K562 (cell line): ENCODE data around the gene EMD. TPM values are rescaled to one million over a fixed set of nuclear protein-coding genes. Genes with fewer than 3 reads are reported as not detected.
A peak's percentile ranks its signal among the peaks of the same experiment; 100 is the strongest.

Experiments
- FIP1L1 ChIP-seq: fragments of 200-400 bp; formaldehyde crosslinking; IDR thresholded peaks from 2 replicates; pipeline ENCODE4 v1.6.1; 2018; ENCODE audit warnings: mild to moderate bottlenecking, low read depth, low read length; ENCODE audit not compliant: poor library complexity, severe bottlenecking
- GTF2E2 ChIP-seq: fragments of 200-800 bp; sonication (Bioruptor generic); IDR thresholded peaks from 2 replicates; pipeline ENCODE4 v1.6.1; 2016; ENCODE audit warnings: missing genetic modification characterization, missing compliant biosample characterization
- NCOR1 ChIP-seq: fragments of 450-650 bp; IDR thresholded peaks from 2 replicates; pipeline ENCODE4 v1.6.1; 2016; ENCODE audit warnings: mild to moderate bottlenecking, moderate library complexity
- NR1H2 ChIP-seq: sonication (generic); formaldehyde crosslinking; IDR thresholded peaks from 2 replicates; pipeline ENCODE4 v1.4.0; 2020; ENCODE audit warnings: mild to moderate bottlenecking, missing genetic modification reagents
- PHTF2 ChIP-seq: fragments of 250-450 bp; sonication (Bioruptor Pico); IDR thresholded peaks from 2 replicates; pipeline ENCODE4 v1.5.0; 2021; ENCODE audit warnings: mild to moderate bottlenecking
- SIX5 ChIP-seq, 2 experiments: IDR thresholded peaks; 2 replicates each; pipeline ENCODE4 v1.6.1; 2011; ENCODE audit warnings: low read length in 2 of 2, borderline replicate concordance in 1 of 2, low read depth in 1 of 2, mild to moderate bottlenecking in 1 of 2, moderate library complexity in 1 of 2; ENCODE audit not compliant: insufficient read depth in 1 of 2
- SRF ChIP-seq, 2 experiments: fragments of 250-450, 450-650 bp in 1 of 2; sonication (Bioruptor Pico) in 1 of 2; sonication (generic) in 1 of 2; formaldehyde crosslinking; IDR thresholded peaks; 2 replicates each; pipeline versions ENCODE4 v1.5.0 to v1.5.1; 2020 to 2022; ENCODE audit warnings: mild to moderate bottlenecking in 1 of 2, missing genetic modification reagents in 1 of 2
- polyA plus RNA-seq, 8 experiments: library from polyadenylated mRNA; depleted of rRNA in 4 of 8; stranded (reverse) in 5 of 8; unstranded in 3 of 8; fragments of >200 nt; fragmentation: Nextera tagmentation in 2 of 8; fragmentation: Illumina TruSeq in 1 of 8; extraction: Ambion mirVana in 2 of 8; extraction: Trizol in 1 of 8; gene quantifications; 2 replicates each; pipeline versions ENCODE4 v1.2.1 to v1.2.3, GENCODE V29; 2011 to 2014; ENCODE audit warnings: inconsistent platforms in 1 of 8, missing spikeins in 1 of 8
- total RNA-seq, 7 experiments: library from RNA; depleted of rRNA in 6 of 7; stranded (reverse); fragments of >200 nt in 6 of 7; fragmentation: Illumina TruSeq in 2 of 7; extraction: Trizol in 2 of 7; gene quantifications; 2 replicates each; pipeline versions ENCODE4 v1.2.1 to v1.2.3, GENCODE V29; 2011 to 2021; ENCODE audit warnings: low replicate concordance in 1 of 7
- TF ChIP-seq, protein P1 (sequence below): fragments of 450-650 bp; IDR thresholded peaks from 2 replicates; pipeline ENCODE4 v1.6.1; 2016; ENCODE audit warnings: mild to moderate bottlenecking
- TF ChIP-seq, protein P2 (sequence below), 2 experiments: fragments of 250-450 bp in 1 of 2; fragments of 450-650 bp in 1 of 2; sonication (Bioruptor Pico) in 1 of 2; IDR thresholded peaks; 2 replicates each; pipeline versions ENCODE4 v1.6.1 to v1.8.0; 2016 to 2021; ENCODE audit warnings: mild to moderate bottlenecking in 2 of 2, moderate library complexity in 2 of 2, missing compliant biosample characterization in 1 of 2, missing genetic modification characterization in 1 of 2
- TF ChIP-seq, protein P3 (sequence below): fragments of 250-450 bp; sonication (Bioruptor Pico); IDR thresholded peaks from 2 replicates; pipeline ENCODE4 v1.5.0; 2021
- TF ChIP-seq, protein P4 (sequence below): fragments of 200-400 bp; formaldehyde crosslinking; IDR thresholded peaks from 2 replicates; pipeline ENCODE4 v1.6.1; 2017; ENCODE audit warnings: mild to moderate bottlenecking, low read depth, low read length, moderate library complexity

EMD gene
- total and polyA plus RNA-seq, 9 of the 15 experiments (the other 6 are each of a cell fraction or from before 2014, with no cell fraction given) = 2.3 to 206 (median 61.9) TPM

DNA sequence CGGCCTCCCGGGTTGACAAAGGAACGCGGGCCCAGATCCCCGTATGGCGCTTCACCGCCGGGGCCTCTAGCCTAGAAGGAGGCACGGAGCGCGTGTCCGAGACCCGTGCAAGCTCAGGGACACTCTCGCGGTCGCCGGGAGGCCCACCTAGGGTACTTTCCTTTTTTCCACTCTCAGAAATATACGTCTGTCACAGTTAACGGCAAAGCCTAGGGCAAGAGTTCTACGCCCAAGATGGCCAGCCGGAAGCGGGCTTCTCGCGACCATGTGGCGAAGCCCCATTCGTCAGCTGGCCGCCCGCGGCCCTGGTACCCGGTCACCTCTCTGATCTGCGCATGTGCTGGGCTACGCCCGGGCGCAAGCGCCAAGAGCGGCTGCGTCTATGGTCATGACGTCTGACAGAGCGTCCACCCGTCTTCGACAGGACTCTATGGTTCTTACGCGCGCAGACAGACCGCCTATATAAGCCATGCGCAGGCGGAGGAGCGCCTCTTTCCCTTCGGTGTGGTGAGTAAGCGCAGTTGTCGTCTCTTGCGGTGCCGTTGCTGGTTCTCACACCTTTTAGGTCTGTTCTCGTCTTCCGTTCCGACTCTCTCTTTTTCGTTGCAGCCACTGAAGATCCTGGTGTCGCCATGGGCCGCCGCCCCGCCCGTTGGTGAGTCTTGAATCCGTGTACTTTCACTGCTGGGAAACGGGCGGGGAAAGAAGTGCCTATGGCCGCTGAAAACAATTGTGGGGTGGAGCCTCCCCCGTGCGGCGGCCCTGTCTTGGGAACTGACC lies 19.0 kb downstream of the EMD start, which contains the start of gene RPL10 (continued):
- TF ChIP-seq, protein P1, sequence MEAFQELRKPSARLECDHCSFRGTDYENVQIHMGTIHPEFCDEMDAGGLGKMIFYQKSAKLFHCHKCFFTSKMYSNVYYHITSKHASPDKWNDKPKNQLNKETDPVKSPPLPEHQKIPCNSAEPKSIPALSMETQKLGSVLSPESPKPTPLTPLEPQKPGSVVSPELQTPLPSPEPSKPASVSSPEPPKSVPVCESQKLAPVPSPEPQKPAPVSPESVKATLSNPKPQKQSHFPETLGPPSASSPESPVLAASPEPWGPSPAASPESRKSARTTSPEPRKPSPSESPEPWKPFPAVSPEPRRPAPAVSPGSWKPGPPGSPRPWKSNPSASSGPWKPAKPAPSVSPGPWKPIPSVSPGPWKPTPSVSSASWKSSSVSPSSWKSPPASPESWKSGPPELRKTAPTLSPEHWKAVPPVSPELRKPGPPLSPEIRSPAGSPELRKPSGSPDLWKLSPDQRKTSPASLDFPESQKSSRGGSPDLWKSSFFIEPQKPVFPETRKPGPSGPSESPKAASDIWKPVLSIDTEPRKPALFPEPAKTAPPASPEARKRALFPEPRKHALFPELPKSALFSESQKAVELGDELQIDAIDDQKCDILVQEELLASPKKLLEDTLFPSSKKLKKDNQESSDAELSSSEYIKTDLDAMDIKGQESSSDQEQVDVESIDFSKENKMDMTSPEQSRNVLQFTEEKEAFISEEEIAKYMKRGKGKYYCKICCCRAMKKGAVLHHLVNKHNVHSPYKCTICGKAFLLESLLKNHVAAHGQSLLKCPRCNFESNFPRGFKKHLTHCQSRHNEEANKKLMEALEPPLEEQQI = no peak
- TF ChIP-seq NR1H2 (CRISPR knock-in tag) (no peak), GTF2E2 (tag) (peak; percentile 97), SIX5 (IDR thresholded peaks at IDR 0.05; ENCODE audit: borderline replicate concordance in 1 of 2, insufficient read depth in 1 of 2, low read depth in 1 of 2, low read length in 2 of 2) (no peak), SRF (CRISPR knock-in tag; IDR thresholded peaks at IDR 0.05) (peak; percentile 47 to 97; a peak in 3 of 4 replicates), NCOR1 (peak; percentile 61), PHTF2 (CRISPR knock-in tag) (no peak), FIP1L1 (no peak)
- TF ChIP-seq, protein P2, sequence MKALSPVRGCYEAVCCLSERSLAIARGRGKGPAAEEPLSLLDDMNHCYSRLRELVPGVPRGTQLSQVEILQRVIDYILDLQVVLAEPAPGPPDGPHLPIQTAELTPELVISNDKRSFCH (CRISPR knock-in tag; IDR thresholded peaks at IDR 0.05) = no peak
- TF ChIP-seq, protein P2 (tag; IDR thresholded peaks at IDR 0.05) = no peak
- TF ChIP-seq, protein P3, sequence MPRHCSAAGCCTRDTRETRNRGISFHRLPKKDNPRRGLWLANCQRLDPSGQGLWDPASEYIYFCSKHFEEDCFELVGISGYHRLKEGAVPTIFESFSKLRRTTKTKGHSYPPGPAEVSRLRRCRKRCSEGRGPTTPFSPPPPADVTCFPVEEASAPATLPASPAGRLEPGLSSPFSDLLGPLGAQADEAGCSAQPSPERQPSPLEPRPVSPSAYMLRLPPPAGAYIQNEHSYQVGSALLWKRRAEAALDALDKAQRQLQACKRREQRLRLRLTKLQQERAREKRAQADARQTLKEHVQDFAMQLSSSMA = no peak
- TF ChIP-seq, protein P4, sequence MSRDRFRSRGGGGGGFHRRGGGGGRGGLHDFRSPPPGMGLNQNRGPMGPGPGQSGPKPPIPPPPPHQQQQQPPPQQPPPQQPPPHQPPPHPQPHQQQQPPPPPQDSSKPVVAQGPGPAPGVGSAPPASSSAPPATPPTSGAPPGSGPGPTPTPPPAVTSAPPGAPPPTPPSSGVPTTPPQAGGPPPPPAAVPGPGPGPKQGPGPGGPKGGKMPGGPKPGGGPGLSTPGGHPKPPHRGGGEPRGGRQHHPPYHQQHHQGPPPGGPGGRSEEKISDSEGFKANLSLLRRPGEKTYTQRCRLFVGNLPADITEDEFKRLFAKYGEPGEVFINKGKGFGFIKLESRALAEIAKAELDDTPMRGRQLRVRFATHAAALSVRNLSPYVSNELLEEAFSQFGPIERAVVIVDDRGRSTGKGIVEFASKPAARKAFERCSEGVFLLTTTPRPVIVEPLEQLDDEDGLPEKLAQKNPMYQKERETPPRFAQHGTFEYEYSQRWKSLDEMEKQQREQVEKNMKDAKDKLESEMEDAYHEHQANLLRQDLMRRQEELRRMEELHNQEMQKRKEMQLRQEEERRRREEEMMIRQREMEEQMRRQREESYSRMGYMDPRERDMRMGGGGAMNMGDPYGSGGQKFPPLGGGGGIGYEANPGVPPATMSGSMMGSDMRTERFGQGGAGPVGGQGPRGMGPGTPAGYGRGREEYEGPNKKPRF = no peak
